ENCODE results near the gene TMEM18. TPM values are rescaled to one million over a fixed set of nuclear protein-coding genes. Genes with fewer than 3 reads are reported as not detected.

TMEM18 gene
- total and polyA plus RNA-seq, 7 donors = 8.2 to 27.9 (median 18.1) TPM

- H3K27me3 ChIP-seq (ENCODE audit: insufficient read depth in 3 of 3, low read length in 2 of 3) = no peaks in the 10 kb centered on the region
- no peak for DNase-seq
- no peak overlapping the region for H3K4me3 ChIP-seq
- no peak overlapping the region for H3K27ac ChIP-seq
- H3K36me3 ChIP-seq (ENCODE audit: insufficient read depth in 1 of 2, low read depth in 1 of 2) = no peaks in the 10 kb centered on the region
- intact Hi-C loops (cut with DNase I) = no loop called here
- 53 to 63% (median 58%) methylated on average over 14 of the region's 14 CpGs for WGBS, 3 donors
- ATAC-seq = no peak
- H3K4me1 ChIP-seq = no peaks in the 10 kb centered on the region
- no peak for TF ChIP-seq CTCF (IDR thresholded peaks at IDR 0.05)
- no peaks in the 10 kb centered on the region for H3K9me3 ChIP-seq
Measured at GRCh38 chr2:620004-620403, 57.2 kb downstream of the TMEM18 start.

GRCh38 chr2:618422-618990 is 58.7 kb downstream of the TMEM18 start:
- Histone ChIP-seq H3K4me3 (no peak overlapping the region), H3K9me3 (no peaks in the 10 kb centered on the region), H3K27ac (no peak overlapping the region), H3K27me3 (ENCODE audit: insufficient read depth in 3 of 3, low read length in 2 of 3) (no peaks in the 10 kb centered on the region), H3K36me3 (ENCODE audit: insufficient read depth in 1 of 2, low read depth in 1 of 2) (no peaks in the 10 kb centered on the region), H3K4me1 (no peaks in the 10 kb centered on the region)
- intact Hi-C loops (cut with DNase I) = no loop called here
- 70 to 78% (median 72%) methylated on average over 6 of the region's 6 CpGs for WGBS, 3 donors
- ATAC-seq = no peak
- no peak for DNase-seq
- no peak for TF ChIP-seq CTCF (IDR thresholded peaks at IDR 0.05)

GRCh38 chr2:618005-618404 is 59.2 kb downstream of the TMEM18 start:
- ATAC-seq (no peak), DNase-seq (no peak)
- Histone ChIP-seq H3K9me3 (no peaks in the 10 kb centered on the region), H3K27ac (no peak overlapping the region), H3K27me3 (ENCODE audit: insufficient read depth in 3 of 3, low read length in 2 of 3) (no peaks in the 10 kb centered on the region), H3K36me3 (ENCODE audit: insufficient read depth in 1 of 2, low read depth in 1 of 2) (no peaks in the 10 kb centered on the region), H3K4me1 (no peaks in the 10 kb centered on the region), H3K4me3 (no peak overlapping the region)
- 71 to 76% (median 73%) methylated on average over 3 of the region's 3 CpGs for WGBS, 3 donors
- intact Hi-C loops (cut with DNase I) = no loop called here
- no peak for TF ChIP-seq CTCF (IDR thresholded peaks at IDR 0.05)
